Measurements from ENCODE around the gene MYH14. TPM values are rescaled to one million over a fixed set of nuclear protein-coding genes. Genes with fewer than 3 reads are reported as not detected.

The MYH14 gene
- total and polyA plus RNA-seq, 2 experiments from 2014 or later, result 1.8 to 3.0 TPM

GRCh38 chr19:50301607-50301971, 98.2 kb downstream of the MYH14 start:
- no peaks in the 10 kb centered on the region for H3K9me3 ChIP-seq (ENCODE audit: low read depth)
- no peaks in the 10 kb centered on the region for H3K27me3 ChIP-seq
- no peak for TF ChIP-seq CTCF (IDR thresholded peaks at IDR 0.05; ENCODE audit: low read depth, low read length)
- H3K4me1 ChIP-seq (ENCODE audit: low read depth), result no peaks in the 10 kb centered on the region
- DNase-seq (ENCODE audit: low read depth in 1 of 2, low spot score in 1 of 2), result no peak
- no peaks in the 10 kb centered on the region for H3K36me3 ChIP-seq
- no peak overlapping the region for H3K27ac ChIP-seq
- no peak overlapping the region for H3K4me3 ChIP-seq

GRCh38 chr19:50303558-50303957, 100.1 kb downstream of the MYH14 start:
- TF ChIP-seq CTCF (IDR thresholded peaks at IDR 0.05; ENCODE audit: low read depth, low read length), result no peak
- Histone ChIP-seq H3K9me3 (ENCODE audit: low read depth) (no peaks in the 10 kb centered on the region), H3K36me3 (no peaks in the 10 kb centered on the region), H3K27me3 (no peaks in the 10 kb centered on the region), H3K4me1 (ENCODE audit: low read depth) (no peaks in the 10 kb centered on the region), H3K4me3 (no peak overlapping the region), H3K27ac (no peak overlapping the region)
- DNase-seq (ENCODE audit: low read depth in 1 of 2, low spot score in 1 of 2), result no peak

GRCh38 chr19:50308991-50309390, 105.6 kb downstream of the MYH14 start:
- Histone ChIP-seq H3K4me3 (no peak overlapping the region), H3K9me3 (ENCODE audit: low read depth) (no peaks in the 10 kb centered on the region), H3K4me1 (ENCODE audit: low read depth) (peaks cover 3% of the 10 kb centered on the region), H3K36me3 (no peaks in the 10 kb centered on the region), H3K27me3 (no peaks in the 10 kb centered on the region), H3K27ac (no peak overlapping the region)
- TF ChIP-seq CTCF (IDR thresholded peaks at IDR 0.05; ENCODE audit: low read depth, low read length), result no peak
- no peak for DNase-seq (ENCODE audit: low read depth in 1 of 2, low spot score in 1 of 2)

- Histone ChIP-seq H3K27me3 (no peaks in the 10 kb centered on the region), H3K4me1 (ENCODE audit: low read depth) (peaks cover 4% of the 10 kb centered on the region), H3K36me3 (no peaks in the 10 kb centered on the region), H3K27ac (no peak overlapping the region), H3K9me3 (ENCODE audit: low read depth) (no peaks in the 10 kb centered on the region), H3K4me3 (no peak overlapping the region)
- no peak for TF ChIP-seq CTCF (IDR thresholded peaks at IDR 0.05; ENCODE audit: low read depth, low read length)
- no peak for DNase-seq (ENCODE audit: low read depth in 1 of 2, low spot score in 1 of 2)
These were observed 106.1 kb downstream of the MYH14 start for GRCh38 chr19:50309396-50310125.

- H3K4me1 ChIP-seq (ENCODE audit: low read depth), result peaks cover 11% of the 10 kb centered on the region
- H3K9me3 ChIP-seq (ENCODE audit: low read depth), result no peaks in the 10 kb centered on the region
- no peak for DNase-seq (ENCODE audit: low read depth in 1 of 2, low spot score in 1 of 2)
- no peaks in the 10 kb centered on the region for H3K27me3 ChIP-seq
- no peak overlapping the region for H3K27ac ChIP-seq
- no peak for TF ChIP-seq CTCF (IDR thresholded peaks at IDR 0.05; ENCODE audit: low read depth, low read length)
- H3K4me3 ChIP-seq, result no peak overlapping the region
- no peaks in the 10 kb centered on the region for H3K36me3 ChIP-seq
These were observed 107.5 kb downstream of the MYH14 start for GRCh38 chr19:50310759-50311465.

Measured in cardiac muscle cell (in vitro differentiated cells and primary cell).